ENCODE measurements around the gene ROCK2.

DNA sequence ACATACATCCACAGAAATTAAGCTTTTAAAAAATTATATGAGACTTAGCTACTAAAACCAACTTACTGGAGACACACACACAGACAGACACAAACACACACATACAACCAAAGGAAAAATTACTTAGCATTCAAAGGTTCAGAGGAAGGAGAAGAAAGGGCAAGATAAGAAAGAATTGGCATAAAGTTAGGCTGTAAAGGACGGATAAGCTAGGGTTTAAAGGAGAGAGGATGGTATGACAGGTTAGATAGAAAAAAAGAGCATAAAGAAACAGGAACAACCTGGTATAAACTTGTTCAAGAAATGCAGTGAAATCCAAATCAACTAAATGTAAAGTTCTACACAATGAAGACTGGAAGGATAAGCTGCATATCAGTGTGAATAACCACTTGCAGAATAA, 115.7 kb downstream of the ROCK2 start:
- TF ChIP-seq, protein P1, sequence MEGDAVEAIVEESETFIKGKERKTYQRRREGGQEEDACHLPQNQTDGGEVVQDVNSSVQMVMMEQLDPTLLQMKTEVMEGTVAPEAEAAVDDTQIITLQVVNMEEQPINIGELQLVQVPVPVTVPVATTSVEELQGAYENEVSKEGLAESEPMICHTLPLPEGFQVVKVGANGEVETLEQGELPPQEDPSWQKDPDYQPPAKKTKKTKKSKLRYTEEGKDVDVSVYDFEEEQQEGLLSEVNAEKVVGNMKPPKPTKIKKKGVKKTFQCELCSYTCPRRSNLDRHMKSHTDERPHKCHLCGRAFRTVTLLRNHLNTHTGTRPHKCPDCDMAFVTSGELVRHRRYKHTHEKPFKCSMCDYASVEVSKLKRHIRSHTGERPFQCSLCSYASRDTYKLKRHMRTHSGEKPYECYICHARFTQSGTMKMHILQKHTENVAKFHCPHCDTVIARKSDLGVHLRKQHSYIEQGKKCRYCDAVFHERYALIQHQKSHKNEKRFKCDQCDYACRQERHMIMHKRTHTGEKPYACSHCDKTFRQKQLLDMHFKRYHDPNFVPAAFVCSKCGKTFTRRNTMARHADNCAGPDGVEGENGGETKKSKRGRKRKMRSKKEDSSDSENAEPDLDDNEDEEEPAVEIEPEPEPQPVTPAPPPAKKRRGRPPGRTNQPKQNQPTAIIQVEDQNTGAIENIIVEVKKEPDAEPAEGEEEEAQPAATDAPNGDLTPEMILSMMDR (IDR thresholded peaks at IDR 0.05): no peak
- no peak for TF ChIP-seq POLR2A (IDR thresholded peaks at IDR 0.05)

Measured in Peyer's patch (tissue), 4 donors.